Cardiac septum (tissue), 1 donor: ENCODE data around the gene DPH1. TPM values are rescaled to one million over a fixed set of nuclear protein-coding genes. Genes with fewer than 3 reads are reported as not detected.
"Not testable (repeated sequence)": the region's sequence is repeated elsewhere in the genome, so short reads cannot be mapped to it uniquely, and the experiment has no call there.

ENCODE experiments used
- DNase-seq: peaks from one replicate; pipeline ENCODE4 v3.0.0-alpha.2; 2020; ENCODE audit warnings: low spot score
- intact Hi-C: fragments of 100-400 bp; cut with DNase I; formaldehyde crosslinking; loops from one replicate; pipeline ENCODE4 v1.14.0; 2022
- long read RNA-seq: library from polyadenylated mRNA; unstranded; transcript quantifications from one replicate; pipeline ENCODE4 v2.0.0, GENCODE V29; 2021
- total RNA-seq: library from RNA; stranded (reverse); fragmentation: NEBNext Ultra II Directional; extraction: Animal tissue kit (Norgen Biotek cat#: 25700); gene quantifications from one replicate; pipeline ENCODE4 v1.2.1, GENCODE V29; 2021
- donor health status: DM: no; HTN: no; CAD: no.

Gene DPH1
- total RNA-seq: 28.8 TPM
- long read RNA-seq, transcript DPH1-201 (13 exons, 2,221 nt): major isoform, 7 of 25 reads
- long read RNA-seq, partial matches to known transcripts: 9 of 25 reads
- long read RNA-seq, other reads (novel, unspliced or antisense): 4 of 25 reads

DNA sequence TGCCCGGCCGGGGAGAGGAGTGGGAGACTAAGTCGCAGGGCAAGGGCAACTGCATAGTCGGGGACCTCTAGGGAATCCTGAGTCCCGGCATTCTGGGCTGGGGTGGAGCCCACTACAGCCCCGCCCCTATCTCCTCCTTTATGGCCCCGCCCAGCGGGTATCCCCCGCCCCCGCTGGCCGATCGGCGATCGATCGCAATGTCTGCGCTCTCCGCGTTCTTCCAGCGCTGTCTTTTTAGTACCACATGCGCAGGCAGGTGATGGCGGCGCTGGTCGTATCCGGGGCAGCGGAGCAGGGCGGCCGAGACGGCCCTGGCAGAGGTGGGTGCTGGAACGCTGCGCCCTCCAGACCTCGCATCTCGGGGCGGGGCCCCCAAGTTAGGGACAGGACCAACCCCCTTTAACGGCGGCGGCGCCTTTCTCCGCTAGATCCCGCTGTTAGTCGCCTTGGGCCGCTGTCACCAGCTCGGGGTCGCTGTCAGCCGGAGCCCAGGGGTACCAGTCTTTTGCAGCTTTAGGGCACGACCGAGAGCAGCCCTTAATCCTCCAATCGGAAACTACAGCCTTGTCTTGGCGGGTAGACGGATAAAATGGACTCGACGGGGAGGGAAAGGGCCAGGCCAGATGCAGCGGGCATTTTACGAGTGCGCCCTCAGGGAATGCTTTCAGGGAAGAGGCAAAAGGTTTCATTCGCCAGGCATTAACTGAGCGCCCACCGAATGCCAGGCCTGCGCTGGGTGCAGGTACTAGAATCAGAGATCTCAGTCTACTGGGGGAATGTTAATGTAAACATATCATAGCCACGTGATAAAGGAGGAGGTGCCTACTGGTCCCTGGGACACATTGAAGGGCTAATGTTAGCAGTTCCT, at the start of gene DPH1:
Gene DPH1, plus strand, starts transcription at position 243 of the 868 bp plus-strand sequence. Its CDS starts 17 bp downstream, at position 260.
- intact Hi-C loops: loop anchor here (5.0 to 10.0 kb wide), 3 partner anchors 298 to 365 kb away; partner anchors contain the start of gene TLCD2
- DNase-seq: peak; percentile 92

DNA sequence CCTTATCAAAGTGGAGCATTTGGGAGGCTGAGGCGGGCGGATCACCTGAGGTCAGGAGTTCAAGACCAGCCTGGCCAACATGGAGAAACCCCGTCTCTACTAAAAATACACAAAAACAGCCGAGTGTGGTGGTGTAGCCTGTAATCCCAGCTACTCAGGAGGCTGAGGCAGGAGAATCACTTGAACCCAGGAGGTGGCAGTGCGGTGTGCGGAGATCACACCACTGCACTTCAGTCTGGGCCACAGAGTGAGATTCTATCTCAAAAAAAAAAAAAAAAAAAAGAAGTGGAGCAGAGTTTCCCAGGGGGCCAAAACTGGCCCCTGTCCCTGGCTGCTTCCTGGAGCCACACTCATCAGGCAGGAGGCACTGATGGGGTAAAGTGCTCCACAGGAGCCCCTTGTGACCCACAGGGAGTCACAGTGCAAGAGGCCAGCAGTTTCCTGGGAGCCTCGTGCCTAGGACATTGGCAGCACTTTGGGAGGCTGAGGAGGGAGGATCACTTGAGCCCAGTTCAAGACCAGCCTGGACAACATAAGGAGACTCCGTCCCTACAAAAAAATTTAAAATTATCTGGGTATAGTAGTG, 49.2 kb upstream of the DPH1 start:
- DNase-seq: no peak
- intact Hi-C loops: no loop called here

DNA sequence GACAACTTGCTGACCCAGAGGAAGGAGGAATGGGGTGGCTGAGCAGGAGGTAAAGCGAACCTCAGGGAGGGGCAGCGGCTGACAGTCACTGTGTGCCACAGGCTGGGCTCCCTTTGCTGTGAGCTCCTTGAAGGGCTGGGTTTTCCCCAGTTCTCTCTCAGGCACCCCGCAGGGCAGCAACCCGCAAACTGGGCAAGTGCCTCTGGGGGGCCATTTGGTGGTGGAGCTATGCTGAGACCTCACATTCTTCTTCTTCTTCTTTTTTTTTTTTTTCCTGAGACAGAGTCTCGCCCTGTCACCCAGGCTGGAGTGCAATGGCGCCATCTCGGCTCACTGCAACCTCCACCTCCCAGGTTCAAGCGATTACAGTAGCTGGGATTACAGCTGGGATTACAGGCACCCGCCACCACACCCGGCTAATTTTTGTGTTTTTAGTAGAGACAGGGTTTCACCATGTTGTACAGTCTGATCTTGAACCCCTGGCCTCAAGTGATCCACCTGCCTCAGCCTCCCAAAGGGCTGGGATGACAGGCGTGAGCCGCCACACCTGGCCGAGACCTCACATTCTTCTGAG, 47.1 kb upstream of the DPH1 start:
- intact Hi-C loops, DNase-seq: not testable (repeated sequence)

DNA sequence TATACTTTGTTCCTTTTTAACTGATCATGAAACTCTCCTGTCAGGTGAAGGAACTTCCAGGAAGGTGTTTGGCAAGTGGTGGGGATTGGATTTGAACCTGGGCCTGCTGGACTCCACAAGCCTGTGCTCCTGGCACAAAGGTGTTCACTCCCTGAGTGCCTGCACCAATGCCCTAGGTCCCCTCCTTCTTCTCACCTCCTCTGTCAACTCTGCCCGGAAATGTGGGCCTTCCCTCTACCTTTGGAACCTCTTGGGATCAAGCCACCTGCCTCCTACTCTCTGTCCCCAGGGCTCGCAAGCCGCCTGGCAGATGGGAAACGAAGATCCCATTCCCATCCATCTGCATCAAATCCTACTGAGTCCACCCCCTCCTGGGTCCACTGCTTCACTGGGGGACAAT, 44.9 kb upstream of the DPH1 start:
- intact Hi-C loops: no loop called here
- no peak for DNase-seq

DNA sequence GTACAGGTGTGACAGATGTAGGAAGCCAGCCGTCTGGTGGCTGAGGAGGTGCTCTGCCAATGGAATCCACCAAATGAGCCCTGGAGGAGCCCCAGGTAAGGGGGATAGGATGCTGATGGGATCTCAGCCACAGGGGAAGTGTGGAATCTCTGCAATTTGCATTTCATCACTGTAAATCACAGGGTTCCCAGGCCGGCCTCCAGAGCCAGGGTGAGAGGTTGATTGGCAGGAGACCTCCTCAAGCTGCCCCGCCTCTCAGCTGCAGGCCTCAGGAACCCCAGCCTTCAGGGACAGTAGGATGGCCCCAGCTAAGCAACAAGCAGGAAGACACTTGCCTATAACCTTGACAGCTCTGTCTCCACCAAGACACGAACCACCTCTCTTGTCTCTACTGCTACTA, 44.3 kb upstream of the DPH1 start:
- intact Hi-C loops: no loop called here

DNA sequence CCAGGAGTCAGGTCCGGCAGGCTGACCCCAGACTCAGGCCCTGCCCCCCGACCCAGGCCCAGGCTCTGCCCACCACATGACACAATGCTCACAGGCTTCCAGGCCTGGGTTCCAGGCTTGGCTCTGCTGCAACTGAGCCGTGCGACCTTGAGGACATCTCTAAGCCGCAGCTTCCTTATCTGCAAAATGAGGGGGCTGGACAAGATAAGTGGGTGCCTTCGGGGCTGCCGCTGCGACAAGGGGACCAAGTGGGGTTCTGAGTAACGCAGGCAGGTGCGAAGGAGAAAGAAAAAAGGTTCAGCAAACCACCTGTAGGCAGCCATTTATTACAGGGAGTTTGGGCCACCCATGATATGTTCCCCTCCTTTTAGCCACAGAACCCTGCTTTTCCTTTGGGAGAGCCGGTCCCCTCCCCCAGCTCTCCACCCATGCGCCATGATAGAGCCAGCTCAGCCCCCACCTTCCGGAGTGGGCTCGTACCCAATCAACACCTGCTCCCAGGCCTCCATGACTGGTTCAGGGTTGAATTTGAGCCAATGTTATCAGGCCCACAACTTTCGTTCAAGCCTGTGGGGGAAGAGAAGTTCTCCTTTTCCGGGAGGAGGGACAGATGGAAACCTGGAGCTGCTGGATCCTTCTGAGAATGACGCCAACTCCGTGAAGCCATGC, 43.0 kb upstream of the DPH1 start:
- intact Hi-C loops: no loop called here
- DNase-seq: no peak

More for the DNA sequence above, 44.3 kb upstream of the DPH1 start:
- DNase-seq: no peak

DNA sequence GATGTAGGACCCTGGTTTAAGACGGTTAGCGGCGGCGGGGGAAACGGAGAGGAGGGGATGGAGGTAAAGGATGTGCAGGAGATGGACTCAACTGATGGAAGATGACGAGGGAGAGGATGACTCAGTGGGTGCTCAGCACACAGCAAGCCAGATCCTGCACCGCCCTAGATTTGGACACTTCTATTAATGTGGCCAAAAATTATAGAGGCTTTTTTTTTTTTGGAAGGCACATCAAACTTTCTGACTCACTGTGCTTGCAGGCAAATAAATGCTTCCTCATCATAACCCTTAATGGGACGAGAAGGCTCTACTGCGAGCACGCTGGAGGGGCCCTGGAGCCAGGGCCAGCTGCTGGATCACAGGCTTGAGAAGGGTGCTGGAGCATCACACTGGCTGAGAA, 40.8 kb upstream of the DPH1 start:
- no peak for DNase-seq
- intact Hi-C loops: no loop called here

DNA sequence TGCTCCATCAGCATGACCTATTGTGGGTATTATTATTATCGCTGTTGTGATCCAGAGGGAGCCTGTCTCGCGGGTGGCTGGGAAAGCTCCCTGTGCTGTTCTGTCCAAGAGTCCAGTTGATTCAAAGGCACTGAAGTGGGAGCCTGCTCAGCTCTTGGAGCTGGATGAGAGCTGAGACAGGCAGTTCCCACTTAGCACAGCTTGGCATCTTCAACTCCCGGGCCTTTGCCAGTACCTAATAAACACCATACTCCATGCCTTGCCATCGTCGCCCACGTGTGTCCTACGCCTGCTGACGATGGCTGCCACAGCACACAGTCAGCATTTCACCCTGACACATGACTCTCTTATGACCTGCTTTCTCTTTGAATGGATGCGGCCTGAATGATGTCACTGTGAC, 37.4 kb upstream of the DPH1 start:
- no peak for DNase-seq
- intact Hi-C loops: no loop called here

DNA sequence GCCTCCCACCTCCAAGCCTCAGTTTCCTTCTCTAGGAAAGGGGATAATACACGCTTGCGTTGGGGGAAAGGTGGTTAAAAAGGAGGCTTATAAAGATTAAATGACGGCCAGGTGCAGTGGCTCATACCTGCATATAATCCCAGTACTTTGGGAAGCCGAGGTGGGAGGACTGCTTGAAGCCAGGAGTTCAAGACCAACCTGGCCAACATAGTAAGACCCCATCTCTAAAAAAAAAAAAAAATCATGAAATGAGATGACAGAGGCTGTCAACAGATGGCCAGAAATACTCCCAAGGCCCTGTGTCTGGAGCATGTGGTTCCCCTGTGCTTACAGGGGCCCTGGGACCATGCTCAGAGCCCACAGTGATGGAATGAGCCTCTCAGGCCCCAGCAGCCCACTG, 35.2 kb upstream of the DPH1 start:
- no peak for DNase-seq
- intact Hi-C loops: no loop called here

DNA sequence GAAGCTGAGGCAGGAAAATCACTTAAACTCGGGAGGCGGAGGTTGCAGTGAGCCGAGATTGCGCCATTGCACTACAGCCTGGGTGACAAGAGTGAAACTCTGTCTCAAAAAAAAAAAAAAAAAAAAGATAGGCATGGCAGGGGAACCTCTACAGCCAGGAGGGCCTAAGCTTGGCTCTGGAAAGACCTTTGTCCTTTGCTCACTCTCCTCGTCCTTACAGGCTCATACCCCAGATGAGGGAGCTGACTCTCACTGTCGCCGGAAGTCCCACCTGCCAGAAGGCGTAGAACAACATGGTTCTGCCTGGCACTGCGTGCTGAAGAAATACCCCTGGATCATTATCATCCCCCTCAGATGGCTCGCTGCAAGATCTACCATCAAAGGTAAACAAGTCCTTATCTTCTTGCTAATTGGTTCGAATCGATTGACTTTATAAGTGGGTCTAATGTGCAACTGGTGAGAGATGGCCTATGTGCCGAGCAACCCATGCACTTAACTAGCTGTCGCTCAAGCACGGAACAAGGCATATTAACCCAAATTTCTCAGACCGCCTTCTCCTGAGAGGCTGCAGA, 34.5 kb upstream of the DPH1 start:
- no peak for DNase-seq
- intact Hi-C loops: no loop called here

DNA sequence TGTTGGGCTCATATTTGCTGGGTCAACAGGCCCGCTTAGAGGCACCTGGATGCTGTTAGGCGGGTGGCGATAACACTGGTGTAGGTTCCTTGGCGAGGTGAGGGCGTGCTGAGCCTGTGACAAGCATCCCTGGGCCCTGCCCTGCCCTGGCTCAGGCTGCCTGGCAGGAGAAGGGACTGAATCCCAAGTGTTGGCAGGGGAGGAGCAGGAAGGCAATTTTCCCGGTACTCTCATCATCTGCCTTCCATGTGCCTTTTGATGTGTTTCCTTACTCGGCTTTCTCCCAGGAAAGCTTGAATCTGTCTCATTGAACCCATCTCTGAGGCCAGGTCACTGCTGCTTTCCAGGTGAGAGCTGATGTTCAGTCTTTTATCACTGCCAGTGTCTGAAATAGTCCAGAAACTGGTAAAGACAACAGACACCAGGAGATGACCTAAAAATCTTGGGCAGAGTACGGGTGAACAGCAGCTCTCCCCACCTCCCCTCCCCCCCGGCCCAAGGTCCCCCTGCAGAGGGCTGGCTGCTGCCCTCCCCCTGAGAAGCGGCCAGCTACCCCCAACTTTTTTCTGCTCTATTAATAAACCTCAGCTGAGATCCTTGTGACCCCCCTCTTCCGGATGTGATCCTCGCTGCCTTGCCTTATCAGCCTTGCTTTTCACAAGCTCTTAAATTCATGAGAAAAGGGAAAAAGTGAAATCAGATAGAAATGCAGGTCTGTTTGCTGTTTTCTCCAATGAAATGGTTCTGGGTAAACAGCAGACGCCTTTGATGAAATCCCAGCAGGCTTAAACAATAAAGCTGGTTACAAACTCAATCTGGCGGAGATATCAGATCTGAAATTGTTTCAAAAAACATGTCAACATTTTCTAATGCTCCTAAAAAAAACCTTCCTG, 33.8 kb upstream of the DPH1 start:
- intact Hi-C loops: no loop called here
- DNase-seq: no peak

DNA sequence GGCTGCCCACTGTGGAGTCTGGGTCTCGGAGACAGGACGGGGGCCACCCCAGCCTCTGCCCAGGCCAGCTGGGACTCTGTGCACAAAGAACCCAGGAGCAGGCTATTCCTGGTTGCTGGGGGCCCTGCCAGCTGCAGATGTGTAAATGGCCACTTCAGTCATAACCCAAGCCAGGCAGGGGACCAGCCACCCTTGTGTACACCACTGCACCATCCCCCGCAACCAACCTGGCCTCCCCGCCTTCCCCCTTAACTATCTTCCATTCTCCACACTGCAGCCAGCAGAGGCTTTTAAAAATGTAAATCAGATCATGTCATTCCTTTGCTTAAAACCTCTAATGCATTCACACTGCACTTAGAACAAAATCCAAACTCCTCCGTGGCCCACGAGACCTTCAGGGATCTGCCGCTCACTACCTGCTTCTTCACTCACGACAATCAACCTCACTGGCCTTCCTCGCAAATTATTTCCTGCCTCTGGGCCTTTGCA, 33.1 kb upstream of the DPH1 start:
- intact Hi-C loops: no loop called here
- no peak for DNase-seq

DNA sequence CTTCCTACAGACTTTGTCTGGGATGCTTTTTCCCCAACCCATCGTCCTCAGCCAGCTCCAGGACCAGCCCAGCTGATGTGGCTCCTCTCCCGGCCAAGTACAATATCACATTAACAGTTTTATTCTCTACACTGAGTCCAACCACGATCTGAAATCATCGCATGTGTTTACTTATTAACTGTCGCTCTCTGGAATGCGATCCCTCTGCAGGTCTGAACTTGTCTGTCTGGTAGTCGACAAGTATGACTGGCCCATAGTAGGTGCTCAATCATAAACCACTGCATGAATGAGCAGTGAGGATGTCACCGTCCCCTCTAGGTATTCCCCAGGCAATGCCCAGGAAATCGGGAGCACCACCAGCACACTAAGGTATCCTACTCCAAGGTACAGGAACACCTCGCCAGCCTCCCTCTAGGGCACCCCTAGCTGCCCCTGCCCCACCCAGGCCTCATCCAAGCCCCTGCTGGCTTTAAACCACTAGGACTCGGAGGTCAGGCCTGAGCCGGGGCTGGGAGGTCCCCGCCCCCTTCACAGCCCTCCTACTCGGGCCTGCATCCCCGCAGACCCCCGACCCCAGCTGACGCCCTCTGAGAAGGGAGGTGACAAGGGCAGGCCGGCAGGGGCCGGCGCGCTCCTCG, 32.5 kb upstream of the DPH1 start:
- DNase-seq: no peak
- intact Hi-C loops: no loop called here

DNA sequence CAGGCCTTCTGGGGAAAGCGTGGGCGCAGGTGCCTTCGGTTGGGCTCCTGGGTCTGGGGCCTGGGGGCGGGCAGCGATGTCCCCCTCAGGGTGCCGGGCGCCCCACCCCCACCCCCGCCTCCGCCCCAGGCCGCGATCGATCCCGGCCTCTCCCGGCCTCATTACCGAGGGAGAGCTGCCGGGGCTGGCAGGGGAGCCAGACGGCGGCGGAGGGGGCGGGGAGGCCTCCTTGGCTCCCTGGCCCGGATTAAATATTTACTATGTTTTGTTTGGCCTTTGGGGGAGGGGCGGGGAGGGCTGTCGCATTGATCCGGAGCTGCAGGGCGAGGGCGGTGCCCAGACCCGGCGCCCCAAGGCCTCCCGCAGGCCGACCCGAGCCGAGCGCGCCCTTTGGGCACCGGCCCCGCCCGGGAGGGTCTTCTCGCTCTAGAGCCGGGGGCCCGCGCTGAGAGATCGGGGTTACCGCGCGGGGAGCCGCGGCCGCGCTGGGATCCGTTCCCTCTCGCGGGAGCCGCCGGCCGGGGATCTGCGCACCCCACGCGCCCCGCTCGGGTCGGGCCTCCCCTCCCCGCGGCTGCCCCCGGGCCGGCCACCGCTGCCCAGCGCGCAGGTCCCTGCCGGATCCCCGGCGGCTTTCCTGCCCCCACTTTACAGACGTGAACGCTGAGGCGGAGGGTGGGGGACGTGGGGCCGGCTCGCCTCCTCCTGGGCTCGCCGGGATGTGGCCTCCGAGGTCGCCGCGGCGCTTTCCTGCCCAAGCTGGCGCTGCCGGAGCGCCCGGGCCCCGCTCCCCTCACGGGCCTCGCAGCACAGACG, 31.8 kb upstream of the DPH1 start:
- intact Hi-C loops: no loop called here
- DNase-seq: no peak

DNA sequence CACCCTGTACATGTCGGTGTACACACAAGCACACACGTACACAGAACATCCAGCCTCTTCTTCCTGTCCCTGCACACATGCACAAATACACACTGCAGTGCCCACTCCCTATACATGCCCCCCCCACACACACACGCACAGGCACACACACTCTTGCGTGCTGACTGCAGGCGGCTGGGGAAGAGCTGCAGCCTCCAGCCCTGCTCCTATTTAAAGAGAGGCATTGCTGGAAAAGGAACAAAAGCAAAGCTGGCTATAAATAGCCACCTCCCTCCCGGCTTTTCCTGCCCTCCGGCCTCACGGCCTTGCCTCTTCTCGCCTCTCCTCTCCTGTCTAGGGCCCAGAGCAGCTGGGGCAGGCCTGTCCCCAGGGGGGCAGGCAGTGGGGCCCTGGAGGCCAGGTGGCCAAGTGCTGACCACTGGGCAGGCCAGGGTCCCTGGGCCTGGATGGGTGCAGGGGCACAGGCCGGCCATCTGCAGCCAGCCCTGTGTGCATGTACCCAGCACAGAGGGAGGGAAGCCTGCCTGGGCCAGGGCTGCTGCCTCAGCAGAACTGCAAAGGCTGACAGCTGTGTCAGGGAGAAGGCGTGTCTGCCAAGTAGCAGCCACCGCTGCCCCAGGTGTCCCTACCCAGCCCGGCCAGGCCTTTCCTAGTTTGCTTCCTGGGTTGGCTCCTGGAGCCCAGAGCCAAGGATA, 30.2 kb upstream of the DPH1 start:
- intact Hi-C loops: no loop called here
- peak; percentile 83 for DNase-seq

DNA sequence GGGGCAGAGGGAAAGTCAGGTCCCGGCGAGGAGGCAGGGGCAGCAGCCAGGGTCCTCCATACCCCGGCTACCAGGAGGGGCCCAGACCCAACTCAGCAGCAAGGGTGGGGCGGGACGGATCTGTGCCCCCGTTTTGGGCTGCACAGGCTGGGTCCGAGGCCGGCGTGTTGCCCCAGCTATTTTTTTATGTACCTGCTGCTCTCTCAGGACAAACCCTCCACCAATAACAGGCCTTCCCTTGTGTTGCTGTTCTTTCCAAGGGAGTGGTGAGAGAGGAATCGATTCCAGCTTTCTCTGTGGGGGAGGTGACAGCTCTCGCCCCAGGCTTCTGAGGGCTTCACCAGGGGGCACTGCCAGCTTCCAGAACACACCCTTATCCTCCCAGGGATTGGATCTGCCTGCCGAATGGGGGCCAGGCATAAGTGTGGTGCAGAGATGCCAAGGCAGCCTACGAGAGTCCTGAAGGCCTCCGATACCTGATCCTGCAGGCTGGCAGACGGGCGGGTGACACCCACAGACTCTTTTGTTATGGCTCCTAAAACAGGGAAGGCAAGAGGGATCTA, 27.1 kb upstream of the DPH1 start:
- no peak for DNase-seq
- intact Hi-C loops: no loop called here
